SK-N-SH (cell line): Measurements from ENCODE around the gene GALNT17. TPM values are rescaled to one million over a fixed set of nuclear protein-coding genes. Genes with fewer than 3 reads are reported as not detected.

Experiments
- CTCF ChIA-PET: fragments of 300-600, 350-600 bp; formaldehyde crosslinking; extraction: SDS; loops from one replicate; lab custom pipeline; 2021; lab: Yijun Ruan, JAX
- POLR2A ChIA-PET: fragments of 350-600 bp; sonication (Branson Sonifier 250); formaldehyde crosslinking; extraction: SDS; loops from one replicate; lab custom pipeline; 2020; ENCODE audit warnings: antibody characterized with exemption, inconsistent platforms; lab: Yijun Ruan, JAX
- DNase-seq: peaks from one replicate; pipeline ENCODE4 v3.0.0; 2012
- H2AFZ ChIP-seq: fragments of 200-600 bp; sonication (generic); 2 replicates; pipeline ENCODE4 v1.8.1; 2016; ENCODE audit warnings: antibody characterized with exemption, mild to moderate bottlenecking, low read depth
- H3F3A ChIP-seq: fragments of 200-600 bp; sonication (generic); replicated peaks from 2 replicates; pipeline ENCODE3; 2016; ENCODE audit warnings: antibody characterized with exemption, mild to moderate bottlenecking; ENCODE audit not compliant: insufficient read depth
- H3K27ac ChIP-seq, 2 experiments: fragments of 200-500 bp in 1 of 2; fragments of 200-600 bp in 1 of 2; sonication (Bioruptor generic) in 1 of 2; sonication (generic), shearing (Covaris generic) in 1 of 2; 2 replicates each; pipeline versions ENCODE4 v1.5.1 to v1.6.1; 2014 to 2016; ENCODE audit warnings: low read depth in 2 of 2, inconsistent platforms in 1 of 2, low read length in 1 of 2, mild to moderate bottlenecking in 1 of 2, mixed read lengths in 1 of 2
- H3K27me3 ChIP-seq: fragments of 200-600 bp; sonication (generic), shearing (Covaris generic); 2 replicates; pipeline ENCODE4 v1.6.1; 2016; ENCODE audit warnings: mixed run types; ENCODE audit not compliant: insufficient read depth
- H3K36me3 ChIP-seq, 2 experiments: fragments of 200-500 bp in 1 of 2; fragments of 200-600 bp in 1 of 2; sonication (Bioruptor generic) in 1 of 2; sonication (generic) in 1 of 2; replicated peaks in 1 of 2; 2 replicates each; pipeline versions ENCODE3 to v1.5.1; 2014 to 2016; ENCODE audit warnings: low read length in 1 of 2, mild to moderate bottlenecking in 1 of 2; ENCODE audit not compliant: insufficient read depth in 2 of 2, control insufficient read depth in 1 of 2
- H3K4me1 ChIP-seq, 2 experiments: fragments of 200-500 bp in 1 of 2; fragments of 200-600 bp in 1 of 2; sonication (Bioruptor generic) in 1 of 2; sonication (generic), shearing (Covaris generic) in 1 of 2; 2 replicates each; pipeline versions ENCODE4 v1.5.1 to v1.6.1; 2014 to 2016; ENCODE audit warnings: low read depth in 1 of 2, low read length in 1 of 2, mixed run types in 1 of 2; ENCODE audit not compliant: insufficient read depth in 2 of 2, control insufficient read depth in 1 of 2
- H3K4me2 ChIP-seq: fragments of 200-600 bp; sonication (generic), shearing (Covaris generic); 2 replicates; pipeline ENCODE4 v1.6.1; 2017; ENCODE audit warnings: mixed run types
- H3K4me3 ChIP-seq, 2 experiments: fragments of 200-500 bp in 1 of 2; fragments of 200-600 bp in 1 of 2; sonication (Bioruptor generic) in 1 of 2; sonication (generic), shearing (Covaris generic) in 1 of 2; 2 replicates each; pipeline versions ENCODE4 v1.5.1 to v1.8.1; 2014 to 2016; ENCODE audit warnings: low read depth in 2 of 2, inconsistent platforms in 1 of 2, low read length in 1 of 2, mild to moderate bottlenecking in 1 of 2, mixed read lengths in 1 of 2, moderate library complexity in 1 of 2
- H3K79me2 ChIP-seq: fragments of 200-600 bp; sonication (generic); 2 replicates; pipeline ENCODE4 v1.8.1; 2017; ENCODE audit warnings: mild to moderate bottlenecking; ENCODE audit not compliant: insufficient read depth
- H3K9ac ChIP-seq: fragments of 200-600 bp; sonication (generic); 2 replicates; pipeline ENCODE4 v1.6.1; 2017; ENCODE audit warnings: mixed run types
- H3K9me2 ChIP-seq: fragments of 200-600 bp; sonication (generic); 2 replicates; pipeline ENCODE4 v1.6.1; 2017; ENCODE audit warnings: mixed run types
- H3K9me3 ChIP-seq: fragments of 200-600 bp; sonication (generic); 2 replicates; pipeline ENCODE4 v1.6.1; 2017; ENCODE audit warnings: mixed run types, mild to moderate bottlenecking, moderate library complexity
- H4K20me1 ChIP-seq: fragments of 200-600 bp; sonication (generic); 2 replicates; pipeline ENCODE4 v1.6.1; 2017; ENCODE audit warnings: mild to moderate bottlenecking, mixed run types; ENCODE audit not compliant: insufficient read depth
- CHD2 ChIP-seq: fragments of 150-350 bp; IDR thresholded peaks from 2 replicates; pipeline ENCODE4 v1.6.1; 2018; ENCODE audit warnings: low read length; ENCODE audit not compliant: partially characterized antibody
- ELF1 ChIP-seq: IDR thresholded peaks from 2 replicates; pipeline ENCODE4 v1.4.0; 2012
- EP300 ChIP-seq, 2 experiments: IDR thresholded peaks; 2 replicates each; pipeline versions ENCODE4 v1.4.0 to v1.6.1; 2012; ENCODE audit warnings: borderline replicate concordance in 1 of 2, low read depth in 1 of 2, low read length in 1 of 2
- EZH2phosphoT487 ChIP-seq: fragments of 200-600 bp; sonication (generic); IDR thresholded peaks from 2 replicates; pipeline ENCODE4 v1.6.1; 2017; ENCODE audit warnings: low read depth, mixed run types, mild to moderate bottlenecking, antibody characterized with exemption, moderate library complexity, borderline replicate concordance
- FOSL2 ChIP-seq: IDR thresholded peaks from 2 replicates; pipeline ENCODE4 v1.4.0; 2012; ENCODE audit warnings: low read depth, mild to moderate bottlenecking, moderate library complexity, borderline replicate concordance
- FOXJ3 ChIP-seq: sonication (generic); formaldehyde crosslinking; IDR thresholded peaks from 2 replicates; pipeline ENCODE4 v1.5.1; 2020; ENCODE audit warnings: mild to moderate bottlenecking, missing genetic modification reagents
- FOXM1 ChIP-seq: IDR thresholded peaks from 2 replicates; pipeline ENCODE4 v1.4.0; 2012; ENCODE audit warnings: low read depth, mild to moderate bottlenecking
- IRF3 ChIP-seq: fragments of 150-350 bp; IDR thresholded peaks from 2 replicates; pipeline ENCODE4 v1.6.1; 2016; ENCODE audit warnings: mild to moderate bottlenecking, low read depth, low read length
- JUND ChIP-seq: IDR thresholded peaks from 2 replicates; pipeline ENCODE4 v1.4.0; 2012
- MAX ChIP-seq: IDR thresholded peaks from 2 replicates; pipeline ENCODE4 v1.4.0; 2012; ENCODE audit warnings: low read depth
- MXI1 ChIP-seq: IDR thresholded peaks from 2 replicates; pipeline ENCODE4 v1.6.1; 2012; ENCODE audit warnings: mild to moderate bottlenecking, low read depth, low read length, improper control_type of control experiment
- NFIC ChIP-seq: IDR thresholded peaks from 2 replicates; pipeline ENCODE4 v1.4.0; 2012; ENCODE audit warnings: borderline replicate concordance
- NRF1 ChIP-seq: IDR thresholded peaks from 2 replicates; pipeline ENCODE4 v1.6.1; 2012; ENCODE audit warnings: low read depth, mild to moderate bottlenecking, low read length
- PBX3 ChIP-seq: IDR thresholded peaks from 2 replicates; pipeline ENCODE4; 2012
- REST ChIP-seq: IDR thresholded peaks from 2 replicates; pipeline ENCODE4 v1.6.1; 2012; ENCODE audit warnings: mild to moderate bottlenecking, low read depth, low read length, moderate library complexity
- RXRA ChIP-seq: IDR thresholded peaks from 2 replicates; pipeline ENCODE4 v1.4.0; 2012; ENCODE audit warnings: low read depth, mild to moderate bottlenecking, borderline replicate concordance
- SIN3A ChIP-seq: IDR thresholded peaks from 2 replicates; pipeline ENCODE4 v1.6.1; 2012; ENCODE audit warnings: low read depth, mild to moderate bottlenecking, low read length, moderate library complexity, borderline replicate concordance
- SMC3 ChIP-seq: IDR thresholded peaks from 2 replicates; pipeline ENCODE4 v1.6.1; 2012; ENCODE audit warnings: low read depth, low read length, improper control_type of control experiment
- TAF1 ChIP-seq: IDR thresholded peaks from 2 replicates; pipeline ENCODE4 v1.6.1; 2012; ENCODE audit warnings: low read depth, mild to moderate bottlenecking, low read length, moderate library complexity, borderline replicate concordance
- USF2 ChIP-seq: fragments of 150-350 bp; IDR thresholded peaks from 2 replicates; pipeline ENCODE4 v1.6.1; 2017; ENCODE audit warnings: antibody characterized with exemption, low read length, low read depth, borderline replicate concordance
- WGBS: methylation state at CpG from one replicate; pipeline ENCODE4 v1.1.6; 2017; ENCODE audit warnings: low lambda C conversion rate; 5-methylcytosine and 5-hydroxymethylcytosine counted together
- polyA plus RNA-seq, 3 experiments: library from polyadenylated mRNA; depleted of rRNA; stranded (reverse); fragments of >200 nt; gene quantifications; 2 replicates each; pipeline ENCODE4 v1.2.3, GENCODE V29; 2012

GALNT17 gene
- polyA plus RNA-seq, 1 of the 3 experiments (the other 2 are of a cell fraction), result not detected

- DNase-seq, result no peak
- Histone ChIP-seq H3K79me2 (no peaks in the 10 kb centered on the region), H4K20me1 (no peaks in the 10 kb centered on the region), H2AFZ (no peak overlapping the region), H3K27ac (no peak overlapping the region), H3K4me1 (no peaks in the 10 kb centered on the region), H3K9me2 (no peaks in the 10 kb centered on the region), H3K36me3 (no peaks in the 10 kb centered on the region), H3K9me3 (no peaks in the 10 kb centered on the region), H3K4me2 (no peak overlapping the region), H3K4me3 (no peak overlapping the region), H3K27me3 (no peaks in the 10 kb centered on the region), H3K9ac (no peak overlapping the region), H3F3A (no peaks in the 10 kb centered on the region)
- ChIA-PET POLR2A (no interaction called here), CTCF (interaction anchor here (1.5 kb wide), 1 partner anchor 10 kb away, joined by 3 read pairs; no protein-coding TSS in a partner anchor)
- 37% methylated on average over 4 of the region's 4 CpGs for WGBS
- TF ChIP-seq REST, result no peak
- no peak for TF ChIP-seq ELF1
- TF ChIP-seq SMC3, result no peak
- no peak for TF ChIP-seq FOXJ3 (CRISPR knock-in tag)
- TF ChIP-seq PBX3, result no peak
- TF ChIP-seq IRF3, result no peak
- TF ChIP-seq NFIC, result no peak
- no peak for TF ChIP-seq FOXM1
Measured at GRCh38 chr7:71539615-71540014, 407.7 kb downstream of the GALNT17 start.

GRCh38 chr7:71541707-71542353, 409.9 kb downstream of the GALNT17 start:
- H3K4me2 ChIP-seq, result no peak overlapping the region
- ChIA-PET CTCF (no interaction called here), POLR2A (no interaction called here)
- no peaks in the 10 kb centered on the region for H3K27me3 ChIP-seq
- no peak overlapping the region for H3K9ac ChIP-seq
- H3K9me2 ChIP-seq, result no peaks in the 10 kb centered on the region
- H2AFZ ChIP-seq, result no peak overlapping the region
- no peaks in the 10 kb centered on the region for H3K4me1 ChIP-seq
- H3K4me3 ChIP-seq, result no peak overlapping the region
- no peak overlapping the region for H3K27ac ChIP-seq
- H4K20me1 ChIP-seq, result no peaks in the 10 kb centered on the region
- H3K9me3 ChIP-seq, result no peaks in the 10 kb centered on the region
- H3K79me2 ChIP-seq, result no peaks in the 10 kb centered on the region
- WGBS, result 50% methylated on average over 11 of the region's 11 CpGs
- no peaks in the 10 kb centered on the region for H3F3A ChIP-seq
- H3K36me3 ChIP-seq, result no peaks in the 10 kb centered on the region
- DNase-seq, result no peak
- TF ChIP-seq MAX (no peak), FOSL2 (no peak), NFIC (no peak), IRF3 (no peak), EP300 (IDR thresholded peaks at IDR 0.05; ENCODE audit: borderline replicate concordance in 1 of 2, low read depth in 1 of 2, low read length in 1 of 2) (no peak), RXRA (no peak), EZH2phosphoT487 (no peak), JUND (no peak), SIN3A (no peak), NRF1 (no peak), USF2 (no peak), CHD2 (no peak), TAF1 (no peak), MXI1 (no peak)
